A549 (cell line): ENCODE data around the gene CCDC137. TPM values are rescaled to one million over a fixed set of nuclear protein-coding genes. Genes with fewer than 3 reads are reported as not detected.

Experiments
- ATAC-seq, 2 experiments: fragments of 200-7000 bp in 1 of 2; fragments of >200 bp in 1 of 2; cut with Nextera tagmentation in 1 of 2; cut with Tn5 transposase in 1 of 2; 3 replicates each; pipeline versions ENCODE4 v1.8.0 to v1.9.1; 2018 to 2020; ENCODE audit warnings: mild to moderate bottlenecking in 1 of 2, moderate library complexity in 1 of 2
- CTCF ChIA-PET: fragments of 300-600 bp; sonication (Branson Sonifier 250); formaldehyde crosslinking; extraction: SDS; loops from one replicate; lab custom pipeline; 2021; ENCODE audit warnings: antibody characterized with exemption, inconsistent platforms; lab: Yijun Ruan, JAX
- POLR2A ChIA-PET: fragments of 350-600 bp; formaldehyde crosslinking; extraction: SDS; loops from one replicate; lab custom pipeline; 2021; ENCODE audit warnings: antibody characterized with exemption, inconsistent platforms; lab: Yijun Ruan, JAX
- DNase-seq, 2 experiments: peaks; one replicate each; pipeline versions ENCODE4 v3.0.0 to v3.0.0-alpha.2; 2011 to 2016; ENCODE audit warnings: low read depth in 1 of 2, low spot score in 1 of 2
- FAIRE-seq: peaks from 2 replicates; lab custom pipeline; 2011; peaks lifted over from hg19 to GRCh38; lab: Jason Lieb, UNC
- H3K27ac ChIP-seq, 2 experiments: fragments of >200 bp; sonication (Bioruptor Twin); formaldehyde crosslinking; 3 replicates each; pipeline ENCODE4 v1.5.1; 2016 to 2017
- H3K4me1 ChIP-seq: fragments of >200 bp; sonication (Bioruptor Twin); formaldehyde crosslinking; 3 replicates; pipeline ENCODE4 v1.6.1; 2016
- H3K4me2 ChIP-seq: fragments of >200 bp; sonication (Bioruptor Twin); formaldehyde crosslinking; 3 replicates; pipeline ENCODE4 v1.6.1; 2016
- H3K4me3 ChIP-seq: fragments of >200 bp; sonication (Bioruptor Twin); formaldehyde crosslinking; 3 replicates; pipeline ENCODE4 v1.5.1; 2016
- H3K9me3 ChIP-seq: fragments of >200 bp; sonication (Bioruptor Twin); formaldehyde crosslinking; 3 replicates; pipeline ENCODE4 v1.6.1; 2016
- CHD2 ChIP-seq: fragments of 150-350 bp; IDR thresholded peaks from 2 replicates; pipeline ENCODE4 v1.6.1; 2014; ENCODE audit warnings: low read length; ENCODE audit not compliant: partially characterized antibody
- E2F6 ChIP-seq: IDR thresholded peaks from 2 replicates; pipeline ENCODE4 v1.6.1; 2012; ENCODE audit warnings: low read depth, borderline replicate concordance
- GATA3 ChIP-seq: IDR thresholded peaks from 2 replicates; pipeline ENCODE4 v1.6.1; 2012; ENCODE audit warnings: borderline replicate concordance
- HDAC2 ChIP-seq: fragments of 200-600 bp; sonication (generic); IDR thresholded peaks from 2 replicates; pipeline ENCODE4 v1.6.1; 2016
- HES2 ChIP-seq: fragments of >200 bp; sonication (Bioruptor Twin); formaldehyde crosslinking; IDR thresholded peaks from 2 replicates; pipeline ENCODE4 v1.6.1; 2016
- JUN ChIP-seq, 2 experiments: fragments of >200 bp; sonication (Bioruptor Twin); formaldehyde crosslinking; IDR thresholded peaks; 2 replicates in 1 of 2; 3 replicates in 1 of 2; pipeline ENCODE4 v1.6.1; 2016 to 2017
- KDM5A ChIP-seq: fragments of 200-600 bp; sonication (generic); IDR thresholded peaks from 2 replicates; pipeline ENCODE4 v1.6.1; 2016; ENCODE audit warnings: antibody characterized with exemption, mild to moderate bottlenecking
- MYC ChIP-seq: IDR thresholded peaks from 2 replicates; pipeline ENCODE4 v1.6.1; 2012; ENCODE audit warnings: mild to moderate bottlenecking, inconsistent platforms, low read length, improper control_type of control experiment, borderline replicate concordance
- NFE2L2 ChIP-seq: fragments of 150-350 bp; conservative IDR thresholded peaks from 2 replicates; pipeline ENCODE4 v1.6.1; 2014; ENCODE audit warnings: low read length
- NPAS2 ChIP-seq: fragments of 250-450 bp; sonication (Bioruptor Pico); IDR thresholded peaks from 2 replicates; pipeline ENCODE4 v1.8.0; 2022; ENCODE audit warnings: mild to moderate bottlenecking, moderate library complexity, borderline replicate concordance
- NR3C1 ChIP-seq: fragments of >200 bp; sonication (Bioruptor Twin); formaldehyde crosslinking; IDR thresholded peaks from 3 replicates; pipeline ENCODE4 v1.6.1; 2017
- POLR2AphosphoS2 ChIP-seq: conservative IDR thresholded peaks from 2 replicates; pipeline ENCODE4 v1.6.1; 2012; ENCODE audit warnings: low read length, improper control_type of control experiment, inconsistent platforms
- REST ChIP-seq: fragments of 200-600 bp; sonication (generic); IDR thresholded peaks from 2 replicates; pipeline ENCODE4 v1.6.1; 2016; ENCODE audit warnings: antibody characterized with exemption, mild to moderate bottlenecking, moderate library complexity
- USF2 ChIP-seq: fragments of 450-650 bp; IDR thresholded peaks from 2 replicates; pipeline ENCODE4 v1.6.1; 2014; ENCODE audit warnings: antibody characterized with exemption
- ZSCAN20 ChIP-seq: fragments of 250-450 bp; sonication (Bioruptor Pico); IDR thresholded peaks from 2 replicates; pipeline ENCODE4 v1.8.0; 2022; ENCODE audit warnings: mild to moderate bottlenecking, moderate library complexity
- WGBS: methylation state at CpG from one replicate; pipeline ENCODE4 v1.1.6; 2017; ENCODE audit errors: missing lambda C conversion rate; 5-methylcytosine and 5-hydroxymethylcytosine counted together
- polyA plus RNA-seq, 4 experiments: library from polyadenylated mRNA; depleted of rRNA in 3 of 4; stranded (reverse); fragments of >200 nt; fragmentation: RNase III in 1 of 4; extraction: RNeasy Plus Mini Kit Qiagen cat#74134 plus additional on column Dnase treatment in 1 of 4; gene quantifications; 2 replicates in 3 of 4; 3 replicates in 1 of 4; pipeline ENCODE4 v1.2.3, GENCODE V29; 2011 to 2017

The CCDC137 gene
- polyA plus RNA-seq, 2 of the 4 experiments (the other 2 are of a cell fraction) = 22.6 to 55.0 TPM

- no peaks in the 10 kb centered on the region for H3K9me3 ChIP-seq
- CTCF ChIA-PET = interaction anchor here (1.2 to 2.0 kb wide), 2 partner anchors 18 to 43 kb away, joined by 3 to 5 read pairs; no protein-coding TSS in a partner anchor
- ATAC-seq = no peak
- TF ChIP-seq HES2 (no peak), REST (no peak), NFE2L2 (no peak), JUN (IDR thresholded peaks at IDR 0.05) (no peak), POLR2AphosphoS2 (no peak), HDAC2 (no peak), E2F6 (no peak)
- TF ChIP-seq, all 56 proteins: peak for 0
- FAIRE-seq = no peak
- 83% methylated on average over 5 of the region's 5 CpGs for WGBS
- H3K4me2 ChIP-seq = no peak overlapping the region
- no peaks in the 10 kb centered on the region for H3K4me1 ChIP-seq
- no peak for DNase-seq
- H3K4me3 ChIP-seq = no peak overlapping the region
- H3K27ac ChIP-seq = no peak overlapping the region
- POLR2A ChIA-PET = no interaction called here
Measured at GRCh38 chr17:81659038-81659437, 7.5 kb upstream of the CCDC137 start.

- POLR2A ChIA-PET = interaction anchor here (0.7 kb wide), 1 partner anchor 43 kb away, joined by 3 read pairs; the partner anchor contains the start of gene MRPL12
- FAIRE-seq (peak; percentile 28), ATAC-seq (no peak), DNase-seq (no peak)
- no peak overlapping the region for H3K4me2 ChIP-seq
- H3K9me3 ChIP-seq = no peaks in the 10 kb centered on the region
- H3K4me3 ChIP-seq = no peak overlapping the region
- TF ChIP-seq ZSCAN20 (CRISPR knock-in tag) (no peak), CHD2 (no peak), NR3C1 (no peak), NPAS2 (CRISPR knock-in tag) (no peak), KDM5A (no peak), REST (no peak), MYC (no peak), JUN (IDR thresholded peaks at IDR 0.05) (no peak), GATA3 (no peak), USF2 (no peak)
- H3K27ac ChIP-seq = no peak overlapping the region
- 87% methylated on average over 9 of the region's 9 CpGs for WGBS
- CTCF ChIA-PET = interaction anchor here (1.2 to 2.0 kb wide), 3 partner anchors 9 to 19 kb away, joined by 3 to 5 read pairs (median 4); no protein-coding TSS in a partner anchor
- peaks cover 6% of the 10 kb centered on the region for H3K4me1 ChIP-seq
Measured at GRCh38 chr17:81660441-81660840, 6.1 kb upstream of the CCDC137 start.
